MM.1S (cell line): ENCODE data around the gene ETHE1.
A peak's percentile ranks its signal among the peaks of the same experiment; 100 is the strongest.

ENCODE experiments used
- DNase-seq: peaks from one replicate; pipeline ENCODE4 v3.0.0-alpha.2; 2015
- H2AFZ ChIP-seq: fragments of 300-600 bp; sonication (generic); 2 replicates; pipeline ENCODE4 v1.6.0; 2016; ENCODE audit warnings: antibody characterized with exemption, low read length
- H3F3A ChIP-seq: fragments of 300-600 bp; sonication (generic); 2 replicates; pipeline ENCODE4 v1.6.1; 2016; ENCODE audit warnings: mild to moderate bottlenecking, antibody characterized with exemption, low read length, moderate library complexity, mixed read lengths; ENCODE audit not compliant: insufficient read depth
- H3K27ac ChIP-seq: fragments of 300-600 bp; sonication (generic); 2 replicates; pipeline ENCODE4 v1.5.1; 2016; ENCODE audit warnings: mild to moderate bottlenecking, low read length
- H3K27me3 ChIP-seq: fragments of 300-600 bp; sonication (generic); replicated peaks from 2 replicates; pipeline ENCODE4 v1.6.0; 2016; ENCODE audit warnings: low read length; ENCODE audit not compliant: insufficient read depth
- H3K36me3 ChIP-seq: fragments of 300-600 bp; sonication (generic); replicated peaks from 2 replicates; pipeline ENCODE4 v1.6.1; 2016; ENCODE audit warnings: mild to moderate bottlenecking, low read length, mixed read lengths; ENCODE audit not compliant: insufficient read depth
- H3K4me1 ChIP-seq: fragments of 300-600 bp; sonication (generic); 2 replicates; pipeline ENCODE4 v1.6.1; 2016; ENCODE audit warnings: low read length, mixed read lengths
- H3K4me2 ChIP-seq: fragments of 300-600 bp; sonication (generic); 2 replicates; pipeline ENCODE4 v1.6.0; 2016; ENCODE audit warnings: low read depth, low read length
- H3K4me3 ChIP-seq: fragments of 300-600 bp; sonication (generic); 2 replicates; pipeline ENCODE4 v1.5.1; 2016; ENCODE audit warnings: low read length, mixed read lengths
- H3K79me2 ChIP-seq: fragments of 300-600 bp; sonication (generic); 2 replicates; pipeline ENCODE4 v1.6.1; 2016; ENCODE audit warnings: mixed run types, low read length, mixed read lengths
- H3K9ac ChIP-seq: fragments of 300-600 bp; sonication (generic); 2 replicates; pipeline ENCODE4 v1.6.1; 2016; ENCODE audit warnings: low read length, mixed read lengths
- H3K9me2 ChIP-seq: fragments of 300-600 bp; sonication (generic); replicated peaks from 2 replicates; pipeline ENCODE4 v1.6.1; 2016; ENCODE audit warnings: mild to moderate bottlenecking, low read length, mixed read lengths; ENCODE audit not compliant: insufficient read depth
- H3K9me3 ChIP-seq: fragments of 300-600 bp; sonication (generic); replicated peaks from 2 replicates; pipeline ENCODE4 v1.6.1; 2016; ENCODE audit warnings: mild to moderate bottlenecking, low read length, mixed read lengths; ENCODE audit not compliant: insufficient read depth
- H4K20me1 ChIP-seq: fragments of 300-600 bp; sonication (generic); 2 replicates; pipeline ENCODE4 v1.6.1; 2016; ENCODE audit warnings: mild to moderate bottlenecking, low read length, moderate library complexity, mixed read lengths; ENCODE audit not compliant: insufficient read depth
- CTCF ChIP-seq: fragments of 300-600 bp; sonication (generic); IDR thresholded peaks from 2 replicates; pipeline ENCODE4 v1.5.1; 2016; ENCODE audit warnings: antibody characterized with exemption, low read length, mixed read lengths
- EZH2 ChIP-seq: fragments of 300-600 bp; sonication (generic); optimal IDR thresholded peaks from 2 replicates; pipeline ENCODE3; 2017; ENCODE audit warnings: low read depth, mild to moderate bottlenecking, antibody characterized with exemption, low read length, mixed read lengths
- EZH2phosphoT487 ChIP-seq: fragments of 300-600 bp; sonication (generic); IDR thresholded peaks from 2 replicates; pipeline ENCODE4 v1.6.1; 2018; ENCODE audit warnings: antibody characterized with exemption, low read length

The ETHE1 gene

DNA sequence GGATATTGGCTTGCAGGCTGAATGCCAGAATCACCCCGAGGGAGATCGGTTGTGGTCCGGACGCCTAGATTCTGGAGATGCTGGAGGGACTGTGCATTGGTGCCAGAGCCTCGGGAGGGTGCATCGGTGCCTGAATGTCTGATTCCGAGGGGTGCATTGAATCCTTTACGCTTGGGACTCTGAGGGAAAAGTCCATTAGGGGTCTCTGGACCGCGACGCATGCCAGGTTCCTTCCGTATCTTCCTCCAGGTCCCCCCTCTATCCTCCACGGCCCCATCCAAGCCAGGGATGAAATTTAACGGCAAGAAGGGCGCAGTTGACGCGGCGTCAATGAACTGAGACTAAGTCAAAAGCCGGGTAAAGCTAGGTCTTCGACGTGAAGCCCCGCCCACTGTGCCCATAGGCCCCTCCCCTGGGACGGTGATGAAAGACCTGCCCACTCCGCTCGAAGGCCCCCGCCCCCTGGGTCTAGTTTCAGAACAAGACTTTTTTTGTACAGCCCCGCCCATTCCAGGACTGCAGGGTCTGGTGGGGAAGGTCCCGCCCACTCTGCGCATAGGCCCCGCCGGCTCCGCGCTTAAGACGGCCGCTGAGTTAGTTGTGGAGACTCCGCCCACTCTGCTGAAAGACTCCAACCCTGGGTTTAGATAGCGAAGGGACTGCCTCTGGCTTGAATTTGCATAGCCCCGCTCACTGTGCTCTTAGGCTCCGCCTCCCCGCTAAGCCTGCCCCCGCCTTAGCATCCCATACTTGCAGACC is 6.7 kb upstream of the ETHE1 start:
- Histone ChIP-seq H3K9ac (peak overlapping the region; percentile 36; the same call in 1 of the 2 replicates), H3K9me3 (no peaks in the 10 kb centered on the region), H3K4me1 (no peaks in the 10 kb centered on the region), H4K20me1 (no peaks in the 10 kb centered on the region), H3K4me2 (peak overlapping the region; percentile 87), H2AFZ (peak overlapping the region; percentile 80), H3K79me2 (no peaks in the 10 kb centered on the region), H3F3A (peaks cover 32% of the 10 kb centered on the region), H3K27me3 (no peaks in the 10 kb centered on the region), H3K4me3 (peak overlapping the region; percentile 67), H3K36me3 (no peaks in the 10 kb centered on the region), H3K27ac (peak overlapping the region; percentile 73; the same call in 1 of the 2 replicates), H3K9me2 (no peaks in the 10 kb centered on the region)
- no peak for TF ChIP-seq CTCF
- TF ChIP-seq EZH2 = no peak
- TF ChIP-seq EZH2phosphoT487 = no peak
- DNase-seq = peak; percentile 97

DNA sequence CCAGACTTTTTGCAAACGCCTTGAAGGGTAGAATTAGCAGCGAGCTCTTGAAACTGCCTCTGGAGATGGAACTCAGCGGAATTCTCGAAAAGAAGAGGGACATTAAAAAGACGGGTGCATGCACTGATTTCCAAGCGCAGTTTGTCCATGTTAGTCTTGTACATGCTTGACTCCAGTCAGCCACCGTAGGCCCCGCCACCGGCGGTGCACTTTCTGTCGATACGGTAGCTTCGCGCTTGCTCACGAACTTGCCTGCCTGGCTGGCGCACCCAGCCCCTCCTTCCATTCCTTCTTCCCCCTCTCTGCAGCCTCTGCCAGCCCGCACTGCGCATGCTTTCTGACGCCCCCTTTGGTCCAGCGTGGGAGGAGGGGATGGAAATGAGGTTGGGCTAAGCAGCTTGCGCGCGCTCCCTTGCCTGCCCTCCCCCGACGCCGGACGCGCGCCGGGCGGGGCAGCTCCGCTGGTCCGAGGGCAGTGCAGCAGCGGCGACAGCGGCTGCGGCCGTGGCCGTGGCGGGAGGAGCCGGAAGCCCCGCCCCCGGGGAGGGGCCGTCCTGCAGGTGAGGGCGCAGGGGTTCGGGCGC is 6.1 kb upstream of the ETHE1 start, which contains the start of gene ZNF575:
ZNF575 (plus strand) TSS at position 227 of the 584 bp plus-strand sequence. CDS start 1,235 bp downstream, outside the sequence.
- peaks cover 32% of the 10 kb centered on the region for H3F3A ChIP-seq
- no peaks in the 10 kb centered on the region for H3K9me3 ChIP-seq
- DNase-seq = peak; percentile 92
- H3K27ac ChIP-seq = peak within 1 kb of the TSS; percentile 73; the same call in 1 of the 2 replicates
- H3K79me2 ChIP-seq = no peaks in the 10 kb centered on the region
- no peaks in the 10 kb centered on the region for H3K4me1 ChIP-seq
- H2AFZ ChIP-seq = peak within 1 kb of the TSS; percentile 80
- H3K4me2 ChIP-seq = peak within 1 kb of the TSS; percentile 87
- no peak for TF ChIP-seq EZH2
- no peak for TF ChIP-seq CTCF
- TF ChIP-seq EZH2phosphoT487 = no peak
- no peaks in the 10 kb centered on the region for H3K27me3 ChIP-seq
- no peaks in the 10 kb centered on the region for H3K9me2 ChIP-seq
- no peaks in the 10 kb centered on the region for H3K36me3 ChIP-seq
- H4K20me1 ChIP-seq = no peaks in the 10 kb centered on the region
- peak within 1 kb of the TSS; percentile 67 for H3K4me3 ChIP-seq
- peak within 1 kb of the TSS; percentile 51; the same call in 1 of the 2 replicates for H3K9ac ChIP-seq

DNA sequence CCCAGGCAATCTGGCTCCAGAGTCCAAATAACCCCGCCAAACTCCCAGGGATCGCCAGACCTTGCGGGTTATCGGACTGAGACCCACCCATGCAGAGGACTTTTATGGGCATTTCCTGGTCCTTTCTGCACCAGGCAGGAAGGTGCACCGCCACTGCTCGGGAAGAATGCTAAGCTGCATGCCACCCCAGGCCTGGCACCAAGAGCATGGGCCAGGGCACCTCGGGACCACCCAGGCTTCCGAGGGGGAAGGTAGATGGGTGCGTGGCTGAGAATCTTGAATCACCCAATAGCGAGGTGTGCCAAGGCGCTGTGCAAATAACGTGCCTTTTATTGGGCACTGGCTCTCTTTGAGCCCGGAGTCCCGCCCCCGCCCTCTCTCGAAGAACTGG is 5.6 kb upstream of the ETHE1 start:
- peak; percentile 82 for DNase-seq
- Histone ChIP-seq H3K79me2 (no peaks in the 10 kb centered on the region), H2AFZ (peak overlapping the region; percentile 80), H3K4me2 (peak overlapping the region; percentile 87), H3K9me3 (no peaks in the 10 kb centered on the region), H4K20me1 (no peaks in the 10 kb centered on the region), H3K9me2 (no peaks in the 10 kb centered on the region), H3K36me3 (no peaks in the 10 kb centered on the region), H3K27ac (peak overlapping the region; percentile 73; the same call in 1 of the 2 replicates), H3K4me3 (peak overlapping the region; percentile 67), H3F3A (peaks cover 32% of the 10 kb centered on the region), H3K27me3 (no peaks in the 10 kb centered on the region), H3K9ac (peak overlapping the region; percentile 51; the same call in 1 of the 2 replicates), H3K4me1 (no peaks in the 10 kb centered on the region)
- TF ChIP-seq EZH2 (no peak), EZH2phosphoT487 (no peak), CTCF (no peak)
